OCI-LY7 (cell line): Measurements from ENCODE around the gene AADACL4.

Experiments used
- CTCF ChIP-seq: fragments of 200-600 bp; sonication (generic); conservative IDR thresholded peaks from 2 replicates; pipeline ENCODE4 v1.5.1; 2014; ENCODE audit warnings: mild to moderate bottlenecking, antibody characterized with exemption, low read length, moderate library complexity, mixed read lengths
- EZH2phosphoT487 ChIP-seq: fragments of 200-600 bp; sonication (generic); IDR thresholded peaks from 2 replicates; pipeline ENCODE4 v1.6.1; 2018; ENCODE audit warnings: low read depth, borderline replicate concordance, mild to moderate bottlenecking, mixed run types, antibody characterized with exemption, low read length, moderate library complexity, mixed read lengths

GRCh38 chr1:12640958-12641272 lies 3.0 kb upstream of the AADACL4 start:
- TF ChIP-seq CTCF: no peak
- no peak for TF ChIP-seq EZH2phosphoT487
